HCT116 (cell line): ENCODE measurements around the gene HPRT1. TPM values are rescaled to one million over a fixed set of nuclear protein-coding genes. Genes with fewer than 3 reads are reported as not detected.

Experiments
- ATAC-seq: fragments of 200-7000 bp; cut with Tn5 transposase; 2 replicates; pipeline ENCODE4 v1.9.1; 2020; ENCODE audit warnings: mild to moderate bottlenecking, moderate library complexity
- BruUV-seq: library from RNA; stranded (reverse); fragments of 400-500 nt; replicated peaks from 2 replicates; lab custom pipeline; 2021; lab: Mats Ljungman, UMichigan
- CTCF ChIA-PET: fragments of 300-600 bp; sonication (Branson Sonifier 250); formaldehyde crosslinking; loops from one replicate; lab custom pipeline; 2021; ENCODE audit warnings: antibody characterized with exemption; lab: Charles Lee
- POLR2A ChIA-PET: fragments of 300-600, 350-600 bp; sonication (Branson Sonifier 250); formaldehyde crosslinking; loops from one replicate; lab custom pipeline; 2021; ENCODE audit warnings: antibody characterized with exemption; lab: Charles Lee
- RAD21 ChIA-PET, 2 experiments: fragments of 300-600 bp; sonication (Branson Sonifier 250); formaldehyde crosslinking; loops; one replicate each; lab custom pipeline; 2023; ENCODE audit warnings: low total read pairs in 2 of 2; ENCODE audit not compliant: uncharacterized antibody in 2 of 2, unreplicated experiment in 2 of 2, low non-redundant PET in 1 of 2; lab: Charles Lee
- DNase-seq: peaks from one replicate; pipeline ENCODE4 v3.0.0-alpha.2; 2010; ENCODE audit warnings: low read depth, low spot score
- H2AFZ ChIP-seq: fragments of 200-600 bp; shearing (Covaris generic), sonication (generic); 2 replicates; pipeline ENCODE4 v1.6.1; 2017; ENCODE audit warnings: low read depth, mixed run types, mixed read lengths, antibody characterized with exemption, low read length; ENCODE audit not compliant: poor library complexity, severe bottlenecking
- H3K27ac ChIP-seq: 2 replicates; pipeline ENCODE4 v1.5.1; 2012; ENCODE audit warnings: low read depth, low read length
- H3K27me3 ChIP-seq: fragments of 200-600 bp; sonication (generic); 2 replicates; pipeline ENCODE4 v1.6.1; 2016; ENCODE audit warnings: mixed run types, low read length, mixed read lengths; ENCODE audit not compliant: insufficient read depth
- H3K36me3 ChIP-seq, 2 experiments: fragments of 200-500 bp in 1 of 2; fragments of 200-600 bp in 1 of 2; sonication (Bioruptor generic) in 1 of 2; sonication (generic) in 1 of 2; 2 replicates each; pipeline versions ENCODE4 v1.5.1 to v1.6.1; 2014 to 2016; ENCODE audit warnings: low read length in 2 of 2, inconsistent platforms in 1 of 2, mixed read lengths in 1 of 2, mixed run types in 1 of 2; ENCODE audit not compliant: insufficient read depth in 2 of 2, control insufficient read depth in 1 of 2
- H3K4me1 ChIP-seq, 2 experiments: fragments of 200-600 bp in 1 of 2; sonication (generic) in 1 of 2; 2 replicates each; pipeline versions ENCODE4 v1.5.1 to v1.6.1; 2012 to 2017; ENCODE audit warnings: low read length in 2 of 2, inconsistent platforms in 1 of 2, mild to moderate bottlenecking in 1 of 2, mixed read lengths in 1 of 2, mixed run types in 1 of 2, moderate library complexity in 1 of 2; ENCODE audit not compliant: insufficient read depth in 2 of 2, control insufficient read depth in 1 of 2
- H3K4me2 ChIP-seq: fragments of 200-600 bp; sonication (generic); 2 replicates; pipeline ENCODE4 v1.6.1; 2017; ENCODE audit warnings: mixed run types, low read length, mixed read lengths
- H3K4me3 ChIP-seq, 2 experiments: fragments of 200-600 bp in 1 of 2; sonication (generic) in 1 of 2; replicated peaks in 1 of 2; 2 replicates each; pipeline ENCODE4 v1.5.1; 2011 to 2016; ENCODE audit warnings: low read length in 2 of 2, control low read depth in 1 of 2, low read depth in 1 of 2, mild to moderate bottlenecking in 1 of 2, mixed read lengths in 1 of 2, mixed run types in 1 of 2
- H3K79me2 ChIP-seq: fragments of 200-600 bp; sonication (generic); 2 replicates; pipeline ENCODE4 v1.6.1; 2017; ENCODE audit warnings: mild to moderate bottlenecking, mixed run types, low read length, moderate library complexity, mixed read lengths; ENCODE audit not compliant: insufficient read depth
- H3K9ac ChIP-seq: fragments of 200-600 bp; sonication (generic); 2 replicates; pipeline ENCODE4 v1.6.1; 2016; ENCODE audit warnings: low read length, mixed read lengths
- H3K9me2 ChIP-seq: fragments of 200-600 bp; sonication (generic), shearing (Covaris generic); 2 replicates; pipeline ENCODE4 v1.6.1; 2017; ENCODE audit warnings: mixed run types, mild to moderate bottlenecking, moderate library complexity; ENCODE audit not compliant: insufficient read depth
- H3K9me3 ChIP-seq, 2 experiments: fragments of 200-500 bp in 1 of 2; fragments of 200-600 bp in 1 of 2; sonication (Bioruptor generic) in 1 of 2; sonication (generic) in 1 of 2; 2 replicates each; pipeline ENCODE4 v1.6.1; 2014 to 2017; ENCODE audit warnings: low read length in 2 of 2, mixed read lengths in 2 of 2, inconsistent platforms in 1 of 2, low read depth in 1 of 2, mild to moderate bottlenecking in 1 of 2, mixed run types in 1 of 2, moderate library complexity in 1 of 2; ENCODE audit not compliant: control insufficient read depth in 1 of 2, insufficient read depth in 1 of 2
- H4K20me1 ChIP-seq: fragments of 200-600 bp; sonication (generic), shearing (Covaris generic); 2 replicates; pipeline ENCODE4 v1.6.1; 2017; ENCODE audit warnings: mixed run types, mild to moderate bottlenecking, moderate library complexity; ENCODE audit not compliant: insufficient read depth
- CBX3 ChIP-seq: IDR thresholded peaks from 2 replicates; pipeline ENCODE4 v1.6.1; 2012; ENCODE audit warnings: low read depth
- CTCF ChIP-seq, 3 experiments: fragments of 200-600 bp in 1 of 3; sonication (generic) in 1 of 3; IDR thresholded peaks in 2 of 3; conservative IDR thresholded peaks in 1 of 3; 2 replicates each; pipeline ENCODE4 v1.5.1; 2012 to 2017; ENCODE audit warnings: low read depth in 2 of 3, low read length in 2 of 3, antibody characterized with exemption in 1 of 3, borderline replicate concordance in 1 of 3, control low read depth in 1 of 3, mild to moderate bottlenecking in 1 of 3, mixed read lengths in 1 of 3, mixed run types in 1 of 3, moderate library complexity in 1 of 3; ENCODE audit not compliant: insufficient read depth in 1 of 3
- ELF1 ChIP-seq: IDR thresholded peaks from 2 replicates; pipeline ENCODE4 v1.6.1; 2012; ENCODE audit warnings: low read depth, borderline replicate concordance
- EZH2 ChIP-seq: fragments of 200-600 bp; sonication (generic); IDR thresholded peaks from 2 replicates; pipeline ENCODE4 v1.6.1; 2017; ENCODE audit warnings: antibody characterized with exemption, mixed run types
- JUND ChIP-seq: IDR thresholded peaks from 2 replicates; pipeline ENCODE4 v1.6.1; 2012
- POLR2A ChIP-seq: IDR thresholded peaks from 2 replicates; pipeline ENCODE4 v1.7.0; 2011; ENCODE audit warnings: borderline replicate concordance; ENCODE audit not compliant: insufficient read depth, insufficient read length; ENCODE audit errors: extremely low read depth
- RAD21 ChIP-seq: IDR thresholded peaks from 2 replicates; pipeline ENCODE4 v1.6.1; 2012; ENCODE audit warnings: low read depth, mild to moderate bottlenecking
- SIN3A ChIP-seq: IDR thresholded peaks from 2 replicates; pipeline ENCODE4 v1.6.1; 2012; ENCODE audit warnings: low read depth
- SP1 ChIP-seq: IDR thresholded peaks from 2 replicates; pipeline ENCODE4 v1.6.1; 2012; ENCODE audit warnings: low read depth
- TCF7L2 ChIP-seq: IDR thresholded peaks from 2 replicates; pipeline ENCODE4 v1.7.0; 2011; ENCODE audit warnings: borderline replicate concordance, inconsistent platforms; ENCODE audit not compliant: insufficient read depth, insufficient read length; ENCODE audit errors: extremely low read depth
- YY1 ChIP-seq: IDR thresholded peaks from 2 replicates; pipeline ENCODE4 v1.6.1; 2011; ENCODE audit warnings: low read length, low read depth, moderate library complexity, mild to moderate bottlenecking; ENCODE audit not compliant: insufficient replicate concordance; ENCODE audit errors: extremely low read depth
- ZFX ChIP-seq: fragments of 450-650 bp; IDR thresholded peaks from 2 replicates; pipeline ENCODE4 v1.6.1; 2017
- intact Hi-C: fragments of 100-400 bp; cut with micrococcal nuclease; formaldehyde crosslinking; loops from 2 replicates; pipeline ENCODE4 v1.10.0; 2022
- total RNA-seq: library from RNA; stranded (reverse); gene quantifications from one replicate; pipeline ENCODE4 v1.2.1, GENCODE V29; 2021; ENCODE audit not compliant: unreplicated experiment
- TF ChIP-seq, protein P1 (sequence below): IDR thresholded peaks from 2 replicates; pipeline ENCODE4 v1.6.1; 2011; ENCODE audit warnings: mild to moderate bottlenecking, low read length, moderate library complexity; ENCODE audit not compliant: insufficient replicate concordance; ENCODE audit errors: extremely low read depth
- TF ChIP-seq, protein P2 (sequence below): IDR thresholded peaks from 2 replicates; pipeline ENCODE4 v1.6.1; 2012
- TF ChIP-seq, protein P3 (sequence below): IDR thresholded peaks from 2 replicates; pipeline ENCODE4 v1.6.1; 2012

HPRT1 gene
- total RNA-seq, 1 experiment from 2014 or later: 57.8 TPM

DNA sequence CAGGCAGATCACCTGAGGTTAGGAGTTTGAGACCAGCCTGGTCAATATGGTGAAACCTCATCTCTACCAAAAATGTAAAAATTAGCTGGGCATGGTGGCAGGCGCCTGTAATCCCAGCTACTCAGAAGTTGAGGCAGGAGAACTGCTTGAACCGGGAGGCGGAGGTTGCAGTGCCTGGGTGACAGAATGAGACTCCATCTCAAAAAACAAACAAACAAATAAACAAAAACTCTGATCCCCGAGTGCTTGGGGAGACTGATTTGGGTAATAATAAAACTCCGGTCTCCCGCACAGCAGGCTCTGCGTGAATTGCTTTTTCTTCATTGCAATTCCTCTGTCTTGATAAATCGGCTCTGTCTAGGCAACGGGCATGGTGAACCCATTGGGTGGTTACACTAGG, 73.4 kb downstream of the HPRT1 start:
- ATAC-seq (no peak), DNase-seq (no peak)
- Histone ChIP-seq H3K9ac (no peak overlapping the region), H3K27ac (no peak overlapping the region), H3K36me3 (no peaks in the 10 kb centered on the region), H3K79me2 (no peaks in the 10 kb centered on the region), H4K20me1 (no peaks in the 10 kb centered on the region), H3K4me3 (no peak overlapping the region), H3K9me3 (no peaks in the 10 kb centered on the region), H3K4me2 (no peak overlapping the region), H2AFZ (no peak overlapping the region), H3K27me3 (no peaks in the 10 kb centered on the region), H3K4me1 (peaks cover 8 to 13% of the 10 kb centered on the region in 2 experiments), H3K9me2 (no peaks in the 10 kb centered on the region)
- POLR2A ChIA-PET: no interaction called here
- TF ChIP-seq, protein P1, sequence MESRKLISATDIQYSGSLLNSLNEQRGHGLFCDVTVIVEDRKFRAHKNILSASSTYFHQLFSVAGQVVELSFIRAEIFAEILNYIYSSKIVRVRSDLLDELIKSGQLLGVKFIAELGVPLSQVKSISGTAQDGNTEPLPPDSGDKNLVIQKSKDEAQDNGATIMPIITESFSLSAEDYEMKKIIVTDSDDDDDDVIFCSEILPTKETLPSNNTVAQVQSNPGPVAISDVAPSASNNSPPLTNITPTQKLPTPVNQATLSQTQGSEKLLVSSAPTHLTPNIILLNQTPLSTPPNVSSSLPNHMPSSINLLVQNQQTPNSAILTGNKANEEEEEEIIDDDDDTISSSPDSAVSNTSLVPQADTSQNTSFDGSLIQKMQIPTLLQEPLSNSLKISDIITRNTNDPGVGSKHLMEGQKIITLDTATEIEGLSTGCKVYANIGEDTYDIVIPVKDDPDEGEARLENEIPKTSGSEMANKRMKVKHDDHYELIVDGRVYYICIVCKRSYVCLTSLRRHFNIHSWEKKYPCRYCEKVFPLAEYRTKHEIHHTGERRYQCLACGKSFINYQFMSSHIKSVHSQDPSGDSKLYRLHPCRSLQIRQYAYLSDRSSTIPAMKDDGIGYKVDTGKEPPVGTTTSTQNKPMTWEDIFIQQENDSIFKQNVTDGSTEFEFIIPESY: no peak
- TF ChIP-seq CBX3 (no peak), TCF7L2 (no peak), SP1 (no peak), YY1 (no peak)
- CTCF ChIA-PET: no interaction called here
- BruUV-seq: no TSS peak
- RAD21 ChIA-PET: no interaction called here
- intact Hi-C loops: no loop called here

- Histone ChIP-seq H3K27ac (no peak overlapping the region), H3K4me2 (no peak overlapping the region), H2AFZ (no peak overlapping the region), H3K27me3 (no peaks in the 10 kb centered on the region), H3K9me2 (no peaks in the 10 kb centered on the region), H3K4me3 (no peak overlapping the region), H3K4me1 (peaks cover 8 to 13% of the 10 kb centered on the region in 2 experiments), H3K79me2 (no peaks in the 10 kb centered on the region), H3K9ac (no peak overlapping the region), H3K9me3 (no peaks in the 10 kb centered on the region), H3K36me3 (no peaks in the 10 kb centered on the region), H4K20me1 (no peaks in the 10 kb centered on the region)
- ChIA-PET POLR2A (no interaction called here), CTCF (no interaction called here), RAD21 (no interaction called here)
- DNase-seq (no peak), ATAC-seq (no peak)
- intact Hi-C loops: no loop called here
- TF ChIP-seq SIN3A (no peak), ZFX (no peak), RAD21 (no peak), CBX3 (no peak), JUND (no peak), POLR2A (no peak), CTCF (IDR thresholded peaks at IDR 0.05 in 2 of 3, conservative IDR thresholded peaks at IDR 0.05 in 1 of 3; ENCODE audit: borderline replicate concordance in 1 of 3, insufficient read depth in 1 of 3, low read depth in 2 of 3, low read length in 2 of 3) (no peak), EZH2 (no peak), ELF1 (no peak), TCF7L2 (no peak)
- TF ChIP-seq, protein P2, sequence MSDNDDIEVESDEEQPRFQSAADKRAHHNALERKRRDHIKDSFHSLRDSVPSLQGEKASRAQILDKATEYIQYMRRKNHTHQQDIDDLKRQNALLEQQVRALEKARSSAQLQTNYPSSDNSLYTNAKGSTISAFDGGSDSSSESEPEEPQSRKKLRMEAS: no peak
- TF ChIP-seq, protein P1: no peak
- TF ChIP-seq, protein P3, sequence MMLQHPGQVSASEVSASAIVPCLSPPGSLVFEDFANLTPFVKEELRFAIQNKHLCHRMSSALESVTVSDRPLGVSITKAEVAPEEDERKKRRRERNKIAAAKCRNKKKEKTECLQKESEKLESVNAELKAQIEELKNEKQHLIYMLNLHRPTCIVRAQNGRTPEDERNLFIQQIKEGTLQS: no peak
- no TSS peak for BruUV-seq
Measured at GRCh38 chrX:134533952-134534351, 74.0 kb downstream of the HPRT1 start.
